HepG2 (cell line): ENCODE measurements around the gene SH2D3C. TPM values are rescaled to one million over a fixed set of nuclear protein-coding genes. Genes with fewer than 3 reads are reported as not detected.
A peak's percentile ranks its signal among the peaks of the same experiment; 100 is the strongest.

ENCODE experiments used
- ATAD3A ChIP-seq: sonication (generic); formaldehyde crosslinking; IDR thresholded peaks from 2 replicates; pipeline ENCODE4 v1.4.0; 2020; ENCODE audit warnings: missing genetic modification reagents
- CSRNP2 ChIP-seq: sonication (generic); formaldehyde crosslinking; conservative IDR thresholded peaks from 2 replicates; pipeline ENCODE4 v1.8.0; 2022; ENCODE audit warnings: low read depth, missing genetic modification reagents
- FOXO1 ChIP-seq: sonication (generic); formaldehyde crosslinking; IDR thresholded peaks from 2 replicates; pipeline ENCODE4 v1.4.0; 2020; ENCODE audit warnings: missing genetic modification reagents
- HMGA1 ChIP-seq: sonication (generic); formaldehyde crosslinking; conservative IDR thresholded peaks from 2 replicates; pipeline ENCODE4 v1.4.0; 2020; ENCODE audit warnings: missing genetic modification reagents
- KDM6A ChIP-seq: IDR thresholded peaks from 2 replicates; pipeline ENCODE4 v1.6.1; 2016; ENCODE audit warnings: low read depth
- POLR2G ChIP-seq: fragments of 200-400 bp; formaldehyde crosslinking; IDR thresholded peaks from 2 replicates; pipeline ENCODE4 v1.6.1; 2018; ENCODE audit warnings: mild to moderate bottlenecking, low read depth, low read length, moderate library complexity
- ZHX1 ChIP-seq: sonication (generic); formaldehyde crosslinking; IDR thresholded peaks from 2 replicates; pipeline ENCODE4 v1.8.1; 2022; ENCODE audit warnings: low read depth, mild to moderate bottlenecking, missing genetic modification reagents
- ZNF503 ChIP-seq: sonication (generic); formaldehyde crosslinking; IDR thresholded peaks from 2 replicates; pipeline ENCODE4 v1.4.0; 2020; ENCODE audit warnings: missing genetic modification reagents
- ZNF644 ChIP-seq: IDR thresholded peaks from 2 replicates; pipeline ENCODE4 v1.6.1; 2016; ENCODE audit warnings: low read depth
- ZNF878 ChIP-seq: sonication (generic); formaldehyde crosslinking; IDR thresholded peaks from 2 replicates; pipeline ENCODE4 v1.8.1; 2023; ENCODE audit warnings: mild to moderate bottlenecking, missing genetic modification reagents, moderate library complexity
- polyA plus RNA-seq, 8 experiments: library from polyadenylated mRNA; depleted of rRNA in 3 of 8; stranded (reverse) in 7 of 8; unstranded in 1 of 8; fragments of >200 nt; fragmentation: Illumina TruSeq in 4 of 8; extraction: Trizol in 4 of 8; gene quantifications; 2 replicates each; pipeline versions ENCODE4 v1.2.1 to v1.2.3, GENCODE V29; 2011 to 2016; ENCODE audit warnings: low read depth in 4 of 8, missing spikeins in 1 of 8, mixed read lengths in 1 of 8; ENCODE audit not compliant: insufficient read depth in 1 of 8
- total RNA-seq, 5 experiments: library from RNA; depleted of rRNA; stranded (reverse); fragments of >200 nt; fragmentation: Illumina TruSeq; extraction: Trizol; gene quantifications; 2 replicates each; pipeline ENCODE4 v1.2.3, GENCODE V29; 2016; ENCODE audit warnings: low read depth in 1 of 5
- TF ChIP-seq, protein P1 (sequence below): sonication (generic); formaldehyde crosslinking; IDR thresholded peaks from 2 replicates; pipeline ENCODE4 v1.4.0; 2020; ENCODE audit warnings: missing genetic modification reagents, borderline replicate concordance
- TF ChIP-seq, protein P2 (sequence below): sonication (generic); formaldehyde crosslinking; IDR thresholded peaks from one replicate; pipeline ENCODE4 v1.5.1; 2020; ENCODE audit warnings: mild to moderate bottlenecking, missing genetic modification reagents; ENCODE audit errors: not compliant biosample characterization

The SH2D3C gene
- total and polyA plus RNA-seq, 2 of the 13 experiments (the other 11 are each of a cell fraction or from before 2014, with no cell fraction given), result not detected

DNA sequence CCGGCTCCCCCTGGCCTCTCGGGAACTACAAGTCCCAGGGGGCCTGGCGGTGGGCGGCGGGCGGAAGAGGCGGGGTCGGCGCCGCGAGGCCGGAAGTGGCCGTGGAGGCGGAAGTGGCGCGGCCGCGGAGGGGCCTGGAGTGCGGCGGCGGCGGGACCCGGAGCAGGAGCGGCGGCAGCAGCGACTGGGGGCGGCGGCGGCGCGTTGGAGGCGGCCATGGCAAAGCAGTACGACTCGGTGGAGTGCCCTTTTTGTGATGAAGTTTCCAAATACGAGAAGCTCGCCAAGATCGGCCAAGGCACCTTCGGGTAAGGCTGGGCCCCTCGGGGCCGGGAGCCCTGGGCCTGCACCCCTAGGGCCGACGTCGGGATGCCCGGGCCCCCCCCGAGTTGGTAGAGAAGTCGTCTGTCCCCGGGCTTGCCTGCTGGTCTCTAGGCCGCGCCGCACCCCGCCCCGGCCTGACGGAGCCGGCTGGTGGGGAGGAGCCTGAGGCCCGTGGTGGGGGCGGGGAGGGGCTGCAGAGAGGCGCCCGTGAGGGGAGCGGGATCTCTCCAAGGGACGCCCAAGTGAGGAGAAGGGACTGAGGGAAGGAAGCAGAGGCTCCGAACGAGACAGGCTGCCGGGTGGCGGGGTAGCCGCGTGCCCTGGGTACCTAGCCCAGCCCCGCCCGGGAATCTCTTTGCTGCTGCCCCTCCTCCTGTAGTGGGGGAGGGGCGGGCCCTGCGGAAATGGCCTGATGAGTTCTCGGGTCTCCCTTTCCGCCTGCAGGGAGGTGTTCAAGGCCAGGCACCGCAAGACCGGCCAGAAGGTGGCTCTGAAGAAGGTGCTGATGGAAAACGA is 7.7 kb upstream of the SH2D3C start, which contains the start of gene CDK9 (continued):
- TF ChIP-seq ZNF503 (CRISPR knock-in tag), result no peak; the same call in 1 of the 2 replicates
- no peak for TF ChIP-seq ZHX1
- no peak for TF ChIP-seq HMGA1 (CRISPR knock-in tag)
- TF ChIP-seq POLR2G, result peak; percentile 78
- no peak for TF ChIP-seq KDM6A
- TF ChIP-seq ATAD3A, result no peak
- no peak for TF ChIP-seq CSRNP2
- TF ChIP-seq ZNF644, result no peak
- TF ChIP-seq ZNF878 (CRISPR knock-in tag), result no peak
- TF ChIP-seq, protein P1, sequence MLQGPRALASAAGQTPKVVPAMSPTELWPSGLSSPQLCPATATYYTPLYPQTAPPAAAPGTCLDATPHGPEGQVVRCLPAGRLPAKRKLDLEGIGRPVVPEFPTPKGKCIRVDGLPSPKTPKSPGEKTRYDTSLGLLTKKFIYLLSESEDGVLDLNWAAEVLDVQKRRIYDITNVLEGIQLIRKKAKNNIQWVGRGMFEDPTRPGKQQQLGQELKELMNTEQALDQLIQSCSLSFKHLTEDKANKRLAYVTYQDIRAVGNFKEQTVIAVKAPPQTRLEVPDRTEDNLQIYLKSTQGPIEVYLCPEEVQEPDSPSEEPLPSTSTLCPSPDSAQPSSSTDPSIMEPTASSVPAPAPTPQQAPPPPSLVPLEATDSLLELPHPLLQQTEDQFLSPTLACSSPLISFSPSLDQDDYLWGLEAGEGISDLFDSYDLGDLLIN (CRISPR knock-in tag), result no peak
- TF ChIP-seq FOXO1 (CRISPR knock-in tag), result no peak
- TF ChIP-seq, protein P2, sequence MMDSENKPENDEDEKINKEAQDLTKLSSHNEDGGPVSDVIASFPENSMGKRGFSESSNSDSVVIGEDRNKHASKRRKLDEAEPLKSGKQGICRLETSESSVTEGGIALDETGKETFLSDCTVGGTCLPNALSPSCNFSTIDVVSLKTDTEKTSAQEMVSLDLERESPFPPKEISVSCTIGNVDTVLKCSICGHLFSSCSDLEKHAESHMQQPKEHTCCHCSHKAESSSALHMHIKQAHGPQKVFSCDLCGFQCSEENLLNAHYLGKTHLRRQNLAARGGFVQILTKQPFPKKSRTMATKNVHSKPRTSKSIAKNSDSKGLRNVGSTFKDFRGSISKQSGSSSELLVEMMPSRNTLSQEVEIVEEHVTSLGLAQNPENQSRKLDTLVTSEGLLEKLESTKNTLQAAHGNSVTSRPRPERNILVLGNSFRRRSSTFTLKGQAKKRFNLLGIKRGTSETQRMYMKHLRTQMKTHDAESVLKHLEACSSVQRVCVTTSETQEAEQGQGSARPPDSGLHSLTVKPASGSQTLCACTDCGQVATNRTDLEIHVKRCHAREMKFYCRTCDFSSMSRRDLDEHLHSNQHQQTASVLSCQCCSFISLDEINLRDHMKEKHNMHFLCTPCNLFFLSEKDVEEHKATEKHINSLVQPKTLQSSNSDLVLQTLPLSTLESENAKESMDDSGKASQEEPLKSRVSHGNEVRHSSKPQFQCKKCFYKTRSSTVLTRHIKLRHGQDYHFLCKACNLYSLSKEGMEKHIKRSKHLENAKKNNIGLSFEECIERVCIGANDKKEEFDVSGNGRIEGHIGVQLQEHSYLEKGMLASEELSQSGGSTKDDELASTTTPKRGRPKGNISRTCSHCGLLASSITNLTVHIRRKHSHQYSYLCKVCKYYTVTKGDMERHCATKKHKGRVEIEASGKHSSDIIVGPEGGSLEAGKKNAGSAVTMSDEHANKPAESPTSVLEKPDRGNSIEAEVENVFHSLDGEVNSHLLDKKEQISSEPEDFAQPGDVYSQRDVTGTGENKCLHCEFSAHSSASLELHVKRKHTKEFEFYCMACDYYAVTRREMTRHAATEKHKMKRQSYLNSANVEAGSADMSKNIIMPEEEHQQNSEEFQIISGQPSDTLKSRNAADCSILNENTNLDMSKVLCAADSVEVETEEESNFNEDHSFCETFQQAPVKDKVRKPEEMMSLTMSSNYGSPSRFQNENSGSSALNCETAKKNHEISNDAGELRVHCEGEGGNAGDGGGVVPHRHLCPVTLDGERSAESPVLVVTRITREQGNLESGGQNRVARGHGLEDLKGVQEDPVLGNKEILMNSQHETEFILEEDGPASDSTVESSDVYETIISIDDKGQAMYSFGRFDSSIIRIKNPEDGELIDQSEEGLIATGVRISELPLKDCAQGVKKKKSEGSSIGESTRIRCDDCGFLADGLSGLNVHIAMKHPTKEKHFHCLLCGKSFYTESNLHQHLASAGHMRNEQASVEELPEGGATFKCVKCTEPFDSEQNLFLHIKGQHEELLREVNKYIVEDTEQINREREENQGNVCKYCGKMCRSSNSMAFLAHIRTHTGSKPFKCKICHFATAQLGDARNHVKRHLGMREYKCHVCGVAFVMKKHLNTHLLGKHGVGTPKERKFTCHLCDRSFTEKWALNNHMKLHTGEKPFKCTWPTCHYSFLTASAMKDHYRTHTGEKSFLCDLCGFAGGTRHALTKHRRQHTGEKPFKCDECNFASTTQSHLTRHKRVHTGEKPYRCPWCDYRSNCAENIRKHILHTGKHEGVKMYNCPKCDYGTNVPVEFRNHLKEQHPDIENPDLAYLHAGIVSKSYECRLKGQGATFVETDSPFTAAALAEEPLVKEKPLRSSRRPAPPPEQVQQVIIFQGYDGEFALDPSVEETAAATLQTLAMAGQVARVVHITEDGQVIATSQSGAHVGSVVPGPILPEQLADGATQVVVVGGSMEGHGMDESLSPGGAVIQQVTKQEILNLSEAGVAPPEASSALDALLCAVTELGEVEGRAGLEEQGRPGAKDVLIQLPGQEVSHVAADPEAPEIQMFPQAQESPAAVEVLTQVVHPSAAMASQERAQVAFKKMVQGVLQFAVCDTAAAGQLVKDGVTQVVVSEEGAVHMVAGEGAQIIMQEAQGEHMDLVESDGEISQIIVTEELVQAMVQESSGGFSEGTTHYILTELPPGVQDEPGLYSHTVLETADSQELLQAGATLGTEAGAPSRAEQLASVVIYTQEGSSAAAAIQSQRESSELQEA, result no peak
